ENCODE results near the gene HPSE2. TPM values are rescaled to one million over a fixed set of nuclear protein-coding genes. Genes with fewer than 3 reads are reported as not detected.

Gene HPSE2
- total and polyA plus RNA-seq, 2 of the 8 experiments (the other 6 are each of a cell fraction or from before 2014, with no cell fraction given), result 0.41 to 0.58 TPM

DNA sequence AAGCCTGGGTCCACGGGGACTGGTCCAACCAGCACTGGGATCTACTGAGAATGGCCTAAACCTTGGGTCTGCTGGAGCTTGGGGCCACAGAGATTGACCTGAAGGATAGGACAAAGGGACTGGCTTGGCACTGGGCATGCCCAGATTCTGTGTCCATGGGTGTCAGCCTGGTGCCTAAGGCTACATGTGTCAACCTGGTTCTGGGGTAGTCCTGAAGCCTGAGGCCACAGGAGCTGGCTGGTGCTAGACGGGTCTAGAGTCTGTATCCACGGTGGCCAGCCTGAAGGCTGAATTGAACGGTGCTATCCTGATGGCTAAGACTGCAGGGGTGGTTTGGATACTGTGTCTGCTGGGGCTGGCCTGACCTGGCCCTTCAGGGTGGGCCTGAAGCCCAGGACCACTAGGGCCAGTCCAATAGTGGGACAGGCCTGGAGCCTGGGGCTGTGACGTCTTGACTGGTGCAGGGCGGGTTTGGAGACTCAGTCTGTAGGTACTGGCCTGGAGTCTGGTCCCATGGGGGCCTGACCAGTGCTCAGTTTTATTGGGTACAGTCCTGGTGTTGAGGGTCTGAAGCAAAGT, 636.5 kb downstream of the HPSE2 start (continued):
- TF ChIP-seq, protein P1, sequence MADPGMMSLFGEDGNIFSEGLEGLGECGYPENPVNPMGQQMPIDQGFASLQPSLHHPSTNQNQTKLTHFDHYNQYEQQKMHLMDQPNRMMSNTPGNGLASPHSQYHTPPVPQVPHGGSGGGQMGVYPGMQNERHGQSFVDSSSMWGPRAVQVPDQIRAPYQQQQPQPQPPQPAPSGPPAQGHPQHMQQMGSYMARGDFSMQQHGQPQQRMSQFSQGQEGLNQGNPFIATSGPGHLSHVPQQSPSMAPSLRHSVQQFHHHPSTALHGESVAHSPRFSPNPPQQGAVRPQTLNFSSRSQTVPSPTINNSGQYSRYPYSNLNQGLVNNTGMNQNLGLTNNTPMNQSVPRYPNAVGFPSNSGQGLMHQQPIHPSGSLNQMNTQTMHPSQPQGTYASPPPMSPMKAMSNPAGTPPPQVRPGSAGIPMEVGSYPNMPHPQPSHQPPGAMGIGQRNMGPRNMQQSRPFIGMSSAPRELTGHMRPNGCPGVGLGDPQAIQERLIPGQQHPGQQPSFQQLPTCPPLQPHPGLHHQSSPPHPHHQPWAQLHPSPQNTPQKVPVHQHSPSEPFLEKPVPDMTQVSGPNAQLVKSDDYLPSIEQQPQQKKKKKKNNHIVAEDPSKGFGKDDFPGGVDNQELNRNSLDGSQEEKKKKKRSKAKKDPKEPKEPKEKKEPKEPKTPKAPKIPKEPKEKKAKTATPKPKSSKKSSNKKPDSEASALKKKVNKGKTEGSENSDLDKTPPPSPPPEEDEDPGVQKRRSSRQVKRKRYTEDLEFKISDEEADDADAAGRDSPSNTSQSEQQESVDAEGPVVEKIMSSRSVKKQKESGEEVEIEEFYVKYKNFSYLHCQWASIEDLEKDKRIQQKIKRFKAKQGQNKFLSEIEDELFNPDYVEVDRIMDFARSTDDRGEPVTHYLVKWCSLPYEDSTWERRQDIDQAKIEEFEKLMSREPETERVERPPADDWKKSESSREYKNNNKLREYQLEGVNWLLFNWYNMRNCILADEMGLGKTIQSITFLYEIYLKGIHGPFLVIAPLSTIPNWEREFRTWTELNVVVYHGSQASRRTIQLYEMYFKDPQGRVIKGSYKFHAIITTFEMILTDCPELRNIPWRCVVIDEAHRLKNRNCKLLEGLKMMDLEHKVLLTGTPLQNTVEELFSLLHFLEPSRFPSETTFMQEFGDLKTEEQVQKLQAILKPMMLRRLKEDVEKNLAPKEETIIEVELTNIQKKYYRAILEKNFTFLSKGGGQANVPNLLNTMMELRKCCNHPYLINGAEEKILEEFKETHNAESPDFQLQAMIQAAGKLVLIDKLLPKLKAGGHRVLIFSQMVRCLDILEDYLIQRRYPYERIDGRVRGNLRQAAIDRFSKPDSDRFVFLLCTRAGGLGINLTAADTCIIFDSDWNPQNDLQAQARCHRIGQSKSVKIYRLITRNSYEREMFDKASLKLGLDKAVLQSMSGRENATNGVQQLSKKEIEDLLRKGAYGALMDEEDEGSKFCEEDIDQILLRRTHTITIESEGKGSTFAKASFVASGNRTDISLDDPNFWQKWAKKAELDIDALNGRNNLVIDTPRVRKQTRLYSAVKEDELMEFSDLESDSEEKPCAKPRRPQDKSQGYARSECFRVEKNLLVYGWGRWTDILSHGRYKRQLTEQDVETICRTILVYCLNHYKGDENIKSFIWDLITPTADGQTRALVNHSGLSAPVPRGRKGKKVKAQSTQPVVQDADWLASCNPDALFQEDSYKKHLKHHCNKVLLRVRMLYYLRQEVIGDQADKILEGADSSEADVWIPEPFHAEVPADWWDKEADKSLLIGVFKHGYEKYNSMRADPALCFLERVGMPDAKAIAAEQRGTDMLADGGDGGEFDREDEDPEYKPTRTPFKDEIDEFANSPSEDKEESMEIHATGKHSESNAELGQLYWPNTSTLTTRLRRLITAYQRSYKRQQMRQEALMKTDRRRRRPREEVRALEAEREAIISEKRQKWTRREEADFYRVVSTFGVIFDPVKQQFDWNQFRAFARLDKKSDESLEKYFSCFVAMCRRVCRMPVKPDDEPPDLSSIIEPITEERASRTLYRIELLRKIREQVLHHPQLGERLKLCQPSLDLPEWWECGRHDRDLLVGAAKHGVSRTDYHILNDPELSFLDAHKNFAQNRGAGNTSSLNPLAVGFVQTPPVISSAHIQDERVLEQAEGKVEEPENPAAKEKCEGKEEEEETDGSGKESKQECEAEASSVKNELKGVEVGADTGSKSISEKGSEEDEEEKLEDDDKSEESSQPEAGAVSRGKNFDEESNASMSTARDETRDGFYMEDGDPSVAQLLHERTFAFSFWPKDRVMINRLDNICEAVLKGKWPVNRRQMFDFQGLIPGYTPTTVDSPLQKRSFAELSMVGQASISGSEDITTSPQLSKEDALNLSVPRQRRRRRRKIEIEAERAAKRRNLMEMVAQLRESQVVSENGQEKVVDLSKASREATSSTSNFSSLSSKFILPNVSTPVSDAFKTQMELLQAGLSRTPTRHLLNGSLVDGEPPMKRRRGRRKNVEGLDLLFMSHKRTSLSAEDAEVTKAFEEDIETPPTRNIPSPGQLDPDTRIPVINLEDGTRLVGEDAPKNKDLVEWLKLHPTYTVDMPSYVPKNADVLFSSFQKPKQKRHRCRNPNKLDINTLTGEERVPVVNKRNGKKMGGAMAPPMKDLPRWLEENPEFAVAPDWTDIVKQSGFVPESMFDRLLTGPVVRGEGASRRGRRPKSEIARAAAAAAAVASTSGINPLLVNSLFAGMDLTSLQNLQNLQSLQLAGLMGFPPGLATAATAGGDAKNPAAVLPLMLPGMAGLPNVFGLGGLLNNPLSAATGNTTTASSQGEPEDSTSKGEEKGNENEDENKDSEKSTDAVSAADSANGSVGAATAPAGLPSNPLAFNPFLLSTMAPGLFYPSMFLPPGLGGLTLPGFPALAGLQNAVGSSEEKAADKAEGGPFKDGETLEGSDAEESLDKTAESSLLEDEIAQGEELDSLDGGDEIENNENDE (IDR thresholded peaks at IDR 0.05; ENCODE audit: insufficient replicate concordance, low read length), result no peak
- TF ChIP-seq GABPA (IDR thresholded peaks at IDR 0.05; ENCODE audit: borderline replicate concordance, insufficient read depth, low read length), result no peak
- TF ChIP-seq, protein P2, sequence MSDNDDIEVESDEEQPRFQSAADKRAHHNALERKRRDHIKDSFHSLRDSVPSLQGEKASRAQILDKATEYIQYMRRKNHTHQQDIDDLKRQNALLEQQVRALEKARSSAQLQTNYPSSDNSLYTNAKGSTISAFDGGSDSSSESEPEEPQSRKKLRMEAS (IDR thresholded peaks at IDR 0.05), result no peak
- TF ChIP-seq RAD21 (IDR thresholded peaks at IDR 0.05 in 1 of 2, conservative IDR thresholded peaks at IDR 0.05 in 1 of 2; ENCODE audit: low read depth in 2 of 2, low read length in 2 of 2), result no peak

Data from H1 (cell line).